ENCODE measurements around the gene CDK5RAP2.

Gene CDK5RAP2

GRCh38 chr9:120365386-120365785 is 214.6 kb downstream of the CDK5RAP2 start:
- TF ChIP-seq POLR2A (IDR thresholded peaks at IDR 0.05; ENCODE audit: extremely low read depth, insufficient read length) (no peak), CTCF (IDR thresholded peaks at IDR 0.05; ENCODE audit: low read depth, low read length) (no peak), MYC (IDR thresholded peaks at IDR 0.05; ENCODE audit: low read depth, low read length) (no peak), MAX (IDR thresholded peaks at IDR 0.05; ENCODE audit: low read depth, low read length) (no peak)
- no peak overlapping the region for H3K4me3 ChIP-seq (ENCODE audit: low read depth, low read length)
- DNase-seq (ENCODE audit: low read depth), result peak; percentile 50

GRCh38 chr9:120363697-120364096 is 216.3 kb downstream of the CDK5RAP2 start:
- H3K4me3 ChIP-seq (ENCODE audit: low read depth, low read length), result no peak overlapping the region
- TF ChIP-seq MAX (IDR thresholded peaks at IDR 0.05; ENCODE audit: low read depth, low read length) (no peak), MYC (IDR thresholded peaks at IDR 0.05; ENCODE audit: low read depth, low read length) (no peak), POLR2A (IDR thresholded peaks at IDR 0.05; ENCODE audit: extremely low read depth, insufficient read length) (no peak)
- no peak for DNase-seq (ENCODE audit: low read depth)

GRCh38 chr9:120362446-120362845 is 217.5 kb downstream of the CDK5RAP2 start:
- no peak for TF ChIP-seq MAX (IDR thresholded peaks at IDR 0.05; ENCODE audit: low read depth, low read length)
- no peak for TF ChIP-seq POLR2A (IDR thresholded peaks at IDR 0.05; ENCODE audit: extremely low read depth, insufficient read length)
- no peak for TF ChIP-seq MYC (IDR thresholded peaks at IDR 0.05; ENCODE audit: low read depth, low read length)
- no peak for TF ChIP-seq CTCF (IDR thresholded peaks at IDR 0.05; ENCODE audit: low read depth, low read length)
- H3K4me3 ChIP-seq (ENCODE audit: low read depth, low read length), result no peak overlapping the region
- DNase-seq (ENCODE audit: low read depth), result no peak

- DNase-seq (ENCODE audit: low read depth), result no peak
- TF ChIP-seq MAX (IDR thresholded peaks at IDR 0.05; ENCODE audit: low read depth, low read length), result no peak
- no peak for TF ChIP-seq CTCF (IDR thresholded peaks at IDR 0.05; ENCODE audit: low read depth, low read length)
- TF ChIP-seq POLR2A (IDR thresholded peaks at IDR 0.05; ENCODE audit: extremely low read depth, insufficient read length), result no peak
- no peak for TF ChIP-seq MYC (IDR thresholded peaks at IDR 0.05; ENCODE audit: low read depth, low read length)
- no peak overlapping the region for H3K4me3 ChIP-seq (ENCODE audit: low read depth, low read length)
These were observed 218.4 kb downstream of the CDK5RAP2 start for GRCh38 chr9:120361551-120361950.

- no peak for DNase-seq (ENCODE audit: low read depth)
- no peak overlapping the region for H3K4me3 ChIP-seq (ENCODE audit: low read depth, low read length)
- no peak for TF ChIP-seq MYC (IDR thresholded peaks at IDR 0.05; ENCODE audit: low read depth, low read length)
These were observed 219.5 kb downstream of the CDK5RAP2 start for GRCh38 chr9:120360510-120360909.

GRCh38 chr9:120360046-120360445 is 219.9 kb downstream of the CDK5RAP2 start:
- DNase-seq (ENCODE audit: low read depth), result no peak
- H3K4me3 ChIP-seq (ENCODE audit: low read depth, low read length), result no peak overlapping the region
- TF ChIP-seq POLR2A (IDR thresholded peaks at IDR 0.05; ENCODE audit: extremely low read depth, insufficient read length) (no peak), CTCF (IDR thresholded peaks at IDR 0.05; ENCODE audit: low read depth, low read length) (no peak), MAX (IDR thresholded peaks at IDR 0.05; ENCODE audit: low read depth, low read length) (no peak), MYC (IDR thresholded peaks at IDR 0.05; ENCODE audit: low read depth, low read length) (no peak)

GRCh38 chr9:120358877-120359276 is 221.1 kb downstream of the CDK5RAP2 start:
- H3K4me3 ChIP-seq (ENCODE audit: low read depth, low read length), result no peak overlapping the region
- TF ChIP-seq MAX (IDR thresholded peaks at IDR 0.05; ENCODE audit: low read depth, low read length) (no peak), POLR2A (IDR thresholded peaks at IDR 0.05; ENCODE audit: extremely low read depth, insufficient read length) (no peak), MYC (IDR thresholded peaks at IDR 0.05; ENCODE audit: low read depth, low read length) (no peak), CTCF (IDR thresholded peaks at IDR 0.05; ENCODE audit: low read depth, low read length) (no peak)
- no peak for DNase-seq (ENCODE audit: low read depth)

All from NB4 (cell line).